ENCODE measurements around the gene HK1. TPM values are rescaled to one million over a fixed set of nuclear protein-coding genes. Genes with fewer than 3 reads are reported as not detected.
"Not testable (repeated sequence)": the region's sequence is repeated elsewhere in the genome, so short reads cannot be mapped to it uniquely, and the experiment has no call there.

HK1 gene
- total RNA-seq, 1 experiment from 2014 or later: 35.2 TPM

DNA sequence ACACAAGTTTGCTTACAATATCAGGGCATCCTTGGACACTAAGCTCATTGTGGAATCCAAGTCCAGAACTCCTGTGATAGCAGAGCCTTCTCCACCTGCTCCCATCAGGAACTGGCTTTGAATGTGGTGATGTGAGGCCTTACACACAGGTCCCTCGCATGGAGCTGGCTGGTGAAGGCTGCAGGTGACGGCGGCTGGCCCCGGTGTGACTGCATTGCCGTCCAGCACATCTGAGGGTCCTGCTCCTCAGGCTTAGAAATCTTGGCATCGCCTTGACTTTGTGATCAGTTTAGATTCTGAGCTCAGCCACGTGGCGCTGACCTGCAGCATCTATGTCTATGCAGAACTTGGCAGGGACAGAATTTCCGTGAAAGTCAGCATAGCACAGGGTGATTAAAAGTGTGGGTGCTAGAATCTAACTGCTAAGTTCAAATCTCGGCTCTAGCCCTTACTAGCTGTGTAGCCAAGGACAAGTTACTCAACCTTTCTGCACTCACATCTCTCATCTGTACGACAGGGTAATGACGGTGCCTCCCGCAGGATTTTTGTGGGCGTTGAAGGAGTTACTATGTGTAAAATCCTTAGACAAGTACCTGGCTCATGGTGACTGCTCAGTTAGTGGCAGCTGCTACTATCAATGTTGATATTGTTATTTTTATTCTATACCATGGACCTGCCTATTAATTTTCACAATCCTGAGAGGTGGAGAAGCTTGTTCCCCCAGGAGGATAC lies 31.5 kb upstream of the HK1 start:
- Histone ChIP-seq H3K4me1 (no peaks in the 10 kb centered on the region), H3K27me3 (no peaks in the 10 kb centered on the region), H3K4me3 (no peak overlapping the region), H3K27ac (no peak overlapping the region), H3K9me3 (replicated peaks) (no peaks in the 10 kb centered on the region), H3K36me3 (no peaks in the 10 kb centered on the region)
- no peak for DNase-seq

DNA sequence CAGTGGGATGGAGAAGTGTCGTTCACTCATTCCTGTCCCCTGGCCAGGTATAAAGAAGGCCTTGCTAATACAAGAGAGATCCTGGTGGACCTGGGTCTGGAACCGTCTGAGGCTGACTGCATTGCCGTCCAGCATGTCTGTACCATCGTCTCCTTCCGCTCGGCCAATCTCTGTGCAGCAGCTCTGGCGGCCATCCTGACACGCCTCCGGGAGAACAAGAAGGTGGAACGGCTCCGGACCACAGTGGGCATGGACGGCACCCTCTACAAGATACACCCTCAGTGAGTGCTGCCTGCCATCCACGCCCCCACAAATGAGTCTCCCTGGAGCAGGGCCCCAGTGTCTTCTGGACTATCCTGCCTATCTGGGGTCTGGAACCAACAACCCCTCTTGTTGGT lies 31.0 kb upstream of the HK1 start:
- no peak for DNase-seq
- Histone ChIP-seq H3K9me3 (replicated peaks) (no peaks in the 10 kb centered on the region), H3K27me3 (no peaks in the 10 kb centered on the region), H3K4me1 (no peaks in the 10 kb centered on the region), H3K4me3 (no peak overlapping the region), H3K36me3 (no peaks in the 10 kb centered on the region), H3K27ac (no peak overlapping the region)

DNA sequence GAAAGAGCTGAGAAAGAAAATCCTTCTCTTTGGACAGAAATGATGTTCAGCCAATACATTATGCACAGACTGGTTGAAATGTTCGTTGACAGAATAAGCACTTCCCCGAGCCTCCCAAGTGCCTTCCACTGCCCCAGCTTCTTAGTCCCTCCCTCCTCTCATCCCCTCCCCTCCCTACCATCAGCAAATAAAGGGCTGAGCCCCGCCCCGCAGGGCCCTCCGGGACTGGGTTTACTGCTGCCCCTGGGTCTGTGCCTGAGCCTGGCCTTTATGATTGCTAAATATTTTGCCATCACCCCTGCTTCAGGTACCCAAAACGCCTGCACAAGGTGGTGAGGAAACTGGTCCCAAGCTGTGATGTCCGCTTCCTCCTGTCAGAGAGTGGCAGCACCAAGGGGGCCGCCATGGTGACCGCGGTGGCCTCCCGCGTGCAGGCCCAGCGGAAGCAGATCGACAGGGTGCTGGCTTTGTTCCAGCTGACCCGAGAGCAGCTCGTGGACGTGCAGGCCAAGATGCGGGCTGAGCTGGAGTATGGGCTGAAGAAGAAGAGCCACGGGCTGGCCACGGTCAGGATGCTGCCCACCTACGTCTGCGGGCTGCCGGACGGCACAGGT lies 30.1 kb upstream of the HK1 start:
- Histone ChIP-seq H3K36me3 (no peaks in the 10 kb centered on the region), H3K27ac (no peak overlapping the region)
- DNase-seq: no peak

DNA sequence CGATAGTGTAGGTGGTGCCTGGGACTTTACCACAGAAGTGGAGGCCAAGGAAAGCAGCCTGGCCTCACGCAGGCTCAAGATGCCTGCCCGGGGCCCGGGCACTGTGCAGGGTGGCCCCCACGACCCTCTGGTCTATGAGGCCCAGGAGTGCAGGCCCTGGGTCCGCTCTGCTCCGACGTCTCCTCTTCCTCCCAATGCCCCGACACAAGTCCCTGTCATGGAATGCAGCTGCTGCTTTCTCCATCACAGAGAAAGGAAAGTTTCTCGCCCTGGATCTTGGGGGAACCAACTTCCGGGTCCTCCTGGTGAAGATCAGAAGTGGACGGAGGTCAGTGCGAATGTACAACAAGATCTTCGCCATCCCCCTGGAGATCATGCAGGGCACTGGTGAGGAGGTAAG lies 28.3 kb upstream of the HK1 start:
- no peaks in the 10 kb centered on the region for H3K36me3 ChIP-seq
- H3K4me3 ChIP-seq: no peak overlapping the region
- H3K27me3 ChIP-seq: no peaks in the 10 kb centered on the region
- no peak for DNase-seq
- H3K27ac ChIP-seq: no peak overlapping the region
- H3K9me3 ChIP-seq (replicated peaks): no peaks in the 10 kb centered on the region
- H3K4me1 ChIP-seq: no peaks in the 10 kb centered on the region

More for the DNA sequence above, 30.1 kb upstream of the HK1 start:
- Histone ChIP-seq H3K4me3 (no peak overlapping the region), H3K4me1 (no peaks in the 10 kb centered on the region), H3K9me3 (replicated peaks) (no peaks in the 10 kb centered on the region), H3K27me3 (no peaks in the 10 kb centered on the region)

DNA sequence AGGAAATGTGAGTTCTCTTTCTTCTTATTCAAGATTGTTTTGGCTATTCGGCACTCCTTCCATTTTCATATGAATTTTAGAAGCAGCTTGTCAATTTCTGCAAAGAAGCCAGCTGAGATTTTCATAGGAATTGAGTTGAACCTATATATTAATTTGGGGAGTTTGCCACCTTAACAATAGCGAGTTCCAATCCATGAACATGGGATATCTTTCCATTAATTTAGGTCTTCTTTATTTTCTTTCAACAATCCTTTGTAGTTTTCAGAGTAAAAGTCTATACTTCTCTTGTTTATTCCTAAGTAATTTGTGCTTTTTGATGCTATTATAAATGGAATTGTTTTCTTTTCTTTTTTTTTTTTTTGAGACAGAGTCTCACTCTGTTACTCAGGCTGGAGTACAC lies 26.9 kb upstream of the HK1 start:
- H3K27ac ChIP-seq; H3K9me3 ChIP-seq (replicated peaks); H3K4me1 ChIP-seq; H3K36me3 ChIP-seq; H3K27me3 ChIP-seq; H3K4me3 ChIP-seq; DNase-seq: not testable (repeated sequence)

DNA sequence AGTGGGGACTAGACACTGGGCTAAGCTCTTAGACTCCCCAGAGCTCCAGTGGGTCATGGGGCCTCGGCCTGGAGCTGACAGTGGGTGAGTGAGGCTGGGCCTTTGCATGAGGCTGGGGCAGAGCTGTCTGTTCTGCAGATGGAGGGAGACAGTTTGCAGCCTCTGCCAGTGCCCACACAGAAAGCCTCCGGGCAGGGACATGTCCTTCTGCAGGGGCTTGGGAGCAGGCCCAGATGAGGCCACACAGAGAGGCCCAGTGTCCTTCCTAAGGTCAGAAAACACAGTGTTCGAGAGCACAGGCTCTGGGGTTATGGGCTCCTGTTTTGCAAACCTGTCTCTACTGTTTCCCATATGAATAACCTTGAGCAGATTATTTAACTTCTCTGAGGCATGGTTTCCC lies 25.1 kb upstream of the HK1 start:
- DNase-seq: no peak
- H3K9me3 ChIP-seq (replicated peaks): no peaks in the 10 kb centered on the region
- H3K36me3 ChIP-seq: no peaks in the 10 kb centered on the region
- H3K27me3 ChIP-seq: no peaks in the 10 kb centered on the region
- no peak overlapping the region for H3K4me3 ChIP-seq
- no peak overlapping the region for H3K27ac ChIP-seq
- no peaks in the 10 kb centered on the region for H3K4me1 ChIP-seq

DNA sequence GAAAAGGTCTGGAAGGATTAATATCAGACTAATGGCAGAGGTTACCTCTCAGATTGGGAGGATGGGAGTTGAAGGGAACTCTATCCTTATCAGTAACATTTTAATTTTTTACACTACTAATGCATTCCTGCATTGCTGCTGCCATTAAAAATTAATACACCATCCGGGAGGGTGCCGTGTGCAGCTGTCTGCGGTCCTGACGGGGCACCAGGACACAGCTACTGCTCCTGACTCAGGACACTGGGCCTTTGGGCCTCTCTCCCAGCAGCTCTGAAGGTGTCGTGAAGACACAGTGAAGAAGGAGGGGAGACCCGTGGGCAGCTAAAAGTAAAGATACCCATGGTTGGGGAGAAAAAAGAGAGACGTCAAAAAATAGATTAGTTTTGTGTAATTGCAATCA lies 23.4 kb upstream of the HK1 start:
- H3K9me3 ChIP-seq (replicated peaks): no peaks in the 10 kb centered on the region
- no peaks in the 10 kb centered on the region for H3K36me3 ChIP-seq
- no peaks in the 10 kb centered on the region for H3K4me1 ChIP-seq
- no peaks in the 10 kb centered on the region for H3K27me3 ChIP-seq
- no peak overlapping the region for H3K4me3 ChIP-seq
- DNase-seq: no peak
- H3K27ac ChIP-seq: no peak overlapping the region

DNA sequence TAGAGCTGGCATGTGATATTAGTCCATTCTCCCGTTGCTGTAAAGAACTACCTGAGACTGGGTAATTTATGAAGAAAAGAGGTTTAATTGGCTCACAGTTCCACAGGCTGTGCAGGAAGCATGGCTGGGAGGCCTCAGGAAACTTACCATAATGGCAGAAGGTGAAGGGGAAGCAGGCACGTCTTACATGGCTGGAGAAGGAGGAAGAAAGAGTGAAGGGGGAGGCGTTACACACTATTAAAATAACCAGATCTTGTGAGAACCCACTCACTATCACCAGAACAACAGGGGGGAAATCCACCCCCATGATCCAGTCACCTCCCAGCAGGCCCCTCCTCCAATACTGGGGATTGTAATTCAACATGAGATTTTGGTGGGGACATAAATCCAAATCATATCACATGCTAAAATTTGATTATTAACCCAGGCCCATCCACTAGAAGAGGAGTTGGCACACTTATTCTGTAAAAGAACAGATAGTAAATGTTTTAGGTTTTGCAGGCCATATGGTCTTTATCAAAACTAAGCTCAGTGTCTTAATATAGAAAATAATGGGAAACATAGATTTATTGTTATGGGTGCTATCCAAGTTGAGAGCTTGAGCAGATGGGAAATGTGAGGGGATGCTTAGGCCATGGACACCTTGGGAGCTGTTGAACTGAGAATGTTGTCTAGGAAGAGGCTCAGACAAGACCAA lies 18.6 kb upstream of the HK1 start:
- Histone ChIP-seq H3K9me3 (replicated peaks) (no peaks in the 10 kb centered on the region), H3K27me3 (no peaks in the 10 kb centered on the region), H3K27ac (no peak overlapping the region), H3K4me1 (no peaks in the 10 kb centered on the region), H3K4me3 (no peak overlapping the region), H3K36me3 (no peaks in the 10 kb centered on the region)
- DNase-seq: no peak

DNA sequence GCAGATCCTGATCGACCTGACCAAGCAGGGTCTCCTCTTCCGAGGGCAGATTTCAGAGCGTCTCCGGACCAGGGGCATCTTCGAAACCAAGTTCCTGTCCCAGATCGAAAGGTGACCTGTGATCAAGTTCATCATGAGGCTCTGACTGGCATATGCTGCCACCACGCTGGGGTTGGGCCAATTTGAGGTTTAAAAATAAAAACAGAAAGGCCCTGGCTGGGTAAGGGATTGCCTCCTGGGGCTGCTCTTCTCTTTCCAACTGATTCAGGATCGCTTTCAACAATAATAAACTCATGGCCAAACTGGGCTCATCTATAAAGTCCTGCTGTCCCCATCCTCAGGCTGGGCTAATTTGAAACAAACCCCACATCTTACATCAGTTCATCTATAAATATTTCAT lies 17.1 kb upstream of the HK1 start:
- no peaks in the 10 kb centered on the region for H3K9me3 ChIP-seq (replicated peaks)
- H3K4me3 ChIP-seq: no peak overlapping the region
- H3K27ac ChIP-seq: no peak overlapping the region
- no peaks in the 10 kb centered on the region for H3K27me3 ChIP-seq
- DNase-seq: no peak
- no peaks in the 10 kb centered on the region for H3K36me3 ChIP-seq
- H3K4me1 ChIP-seq: no peaks in the 10 kb centered on the region

DNA sequence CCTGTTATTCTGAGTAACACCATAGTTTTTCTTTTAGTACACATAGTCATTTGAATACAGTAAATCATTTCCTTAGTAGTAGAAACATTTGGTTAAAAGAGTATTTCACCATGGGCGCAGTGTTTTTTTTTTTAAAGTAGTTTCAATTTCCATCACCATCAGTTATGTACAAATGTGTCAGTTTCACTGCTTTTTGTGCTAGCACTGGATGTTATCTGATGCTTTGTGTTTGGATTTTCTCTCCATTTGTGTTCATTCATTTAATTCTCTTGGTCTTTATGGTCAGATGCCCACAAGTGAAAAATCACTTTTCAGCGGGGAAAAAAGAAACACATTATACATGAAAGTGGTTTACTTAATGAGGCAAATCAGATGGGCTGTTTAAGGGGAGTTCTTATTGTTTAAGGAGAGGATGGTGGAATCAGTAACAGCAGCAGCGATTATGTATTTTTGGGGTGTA lies 16.0 kb upstream of the HK1 start:
- Histone ChIP-seq H3K27ac (no peak overlapping the region), H3K9me3 (replicated peaks) (no peaks in the 10 kb centered on the region), H3K4me1 (no peaks in the 10 kb centered on the region), H3K27me3 (no peaks in the 10 kb centered on the region), H3K4me3 (no peak overlapping the region), H3K36me3 (no peaks in the 10 kb centered on the region)
- DNase-seq: no peak

DNA sequence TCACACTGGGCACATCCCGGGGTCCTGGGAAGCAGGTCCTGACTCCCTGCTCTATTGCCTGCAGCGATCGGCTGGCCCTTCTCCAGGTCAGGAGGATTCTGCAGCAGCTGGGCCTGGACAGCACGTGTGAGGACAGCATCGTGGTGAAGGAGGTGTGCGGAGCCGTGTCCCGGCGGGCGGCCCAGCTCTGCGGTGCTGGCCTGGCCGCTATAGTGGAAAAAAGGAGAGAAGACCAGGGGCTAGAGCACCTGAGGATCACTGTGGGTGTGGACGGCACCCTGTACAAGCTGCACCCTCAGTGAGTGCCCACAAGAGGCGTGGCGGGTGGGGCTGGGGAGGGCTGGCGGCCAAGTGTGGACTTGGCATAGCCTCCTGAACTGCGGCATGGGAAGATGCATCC lies 12.8 kb upstream of the HK1 start:
- Histone ChIP-seq H3K36me3 (no peaks in the 10 kb centered on the region), H3K27me3 (no peaks in the 10 kb centered on the region), H3K4me3 (no peak overlapping the region), H3K9me3 (replicated peaks) (no peaks in the 10 kb centered on the region), H3K27ac (no peak overlapping the region), H3K4me1 (no peaks in the 10 kb centered on the region)
- DNase-seq: no peak

DNA sequence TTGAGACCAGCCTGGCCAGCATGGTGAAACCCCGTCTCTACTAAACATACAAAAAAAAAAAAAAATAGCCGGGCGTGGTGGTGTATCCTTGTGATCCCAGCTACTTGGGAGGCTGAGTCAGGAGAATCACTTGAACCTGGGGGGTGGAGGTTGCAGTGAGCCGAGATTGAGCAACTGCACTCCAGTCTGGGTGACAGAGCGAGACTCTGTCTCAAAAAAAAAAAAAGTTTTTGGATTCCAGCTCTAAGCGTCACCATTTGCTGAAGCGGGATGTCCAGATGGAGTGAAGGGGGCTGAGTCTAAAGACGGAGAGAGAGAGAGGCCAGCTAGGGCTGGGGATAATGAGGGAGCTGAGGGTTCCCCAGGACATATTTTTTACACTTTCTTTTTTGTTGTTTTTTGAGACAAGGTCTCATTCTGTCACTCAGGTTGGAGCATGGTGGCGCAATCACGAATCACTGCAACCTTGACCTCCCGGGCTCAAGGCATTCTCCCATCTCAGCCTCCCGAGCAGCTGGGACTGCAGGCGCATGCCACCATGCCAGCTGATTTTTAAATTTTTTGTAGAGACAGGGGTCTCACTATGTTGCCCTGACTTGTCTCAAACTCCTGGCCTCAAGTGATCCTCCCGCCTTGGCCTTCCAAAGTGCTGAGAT lies 9.4 kb upstream of the HK1 start:
- no peak for DNase-seq
- Histone ChIP-seq H3K4me3 (no peak overlapping the region), H3K36me3 (no peaks in the 10 kb centered on the region)

DNA sequence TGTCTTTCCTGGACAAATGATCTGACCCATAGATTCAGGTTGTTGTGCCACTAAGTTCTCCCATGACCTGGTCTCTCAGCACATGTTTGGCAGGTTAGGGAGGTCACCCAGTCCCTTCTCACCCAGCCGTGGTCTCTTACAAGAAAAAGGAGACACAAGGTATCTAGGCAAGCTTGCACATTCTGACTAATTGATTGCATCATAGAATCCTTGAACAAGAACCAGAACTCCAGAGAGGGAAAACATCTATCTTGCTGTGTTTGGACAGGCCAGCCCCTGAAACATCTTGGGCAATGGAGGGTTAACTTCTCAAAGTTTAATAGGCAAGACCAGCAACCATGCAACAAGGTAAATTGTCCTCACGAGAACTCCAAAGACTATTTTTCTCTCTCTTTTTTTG lies 8.5 kb upstream of the HK1 start:
- no peaks in the 10 kb centered on the region for H3K4me1 ChIP-seq
- no peak for DNase-seq
- H3K36me3 ChIP-seq: no peaks in the 10 kb centered on the region
- H3K27ac ChIP-seq: no peak overlapping the region
- no peaks in the 10 kb centered on the region for H3K9me3 ChIP-seq (replicated peaks)
- no peaks in the 10 kb centered on the region for H3K27me3 ChIP-seq
- no peak overlapping the region for H3K4me3 ChIP-seq

More for the DNA sequence above, 9.4 kb upstream of the HK1 start:
- H3K27ac ChIP-seq: no peak overlapping the region
- no peaks in the 10 kb centered on the region for H3K27me3 ChIP-seq
- H3K9me3 ChIP-seq (replicated peaks): no peaks in the 10 kb centered on the region
- H3K4me1 ChIP-seq: no peaks in the 10 kb centered on the region

DNA sequence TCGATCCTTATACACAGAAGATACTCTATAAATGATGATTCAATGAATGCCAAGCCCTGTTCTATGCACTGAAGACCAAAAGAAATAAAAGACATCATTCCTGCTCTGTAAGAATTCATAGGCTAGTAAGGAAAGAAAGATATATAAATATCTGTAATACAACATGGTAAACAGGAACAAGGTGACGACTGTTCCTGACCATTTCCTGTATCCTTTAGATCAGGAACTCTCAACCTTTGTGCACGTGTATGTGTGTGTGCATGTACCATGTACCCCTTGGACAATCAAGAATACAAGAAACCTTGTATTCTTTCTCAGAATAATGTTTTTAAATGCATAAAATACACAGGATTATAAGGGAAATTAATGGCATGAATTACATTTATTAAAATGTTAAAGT lies 7.3 kb upstream of the HK1 start:
- H3K4me1 ChIP-seq: no peaks in the 10 kb centered on the region
- no peaks in the 10 kb centered on the region for H3K36me3 ChIP-seq
- no peak overlapping the region for H3K4me3 ChIP-seq

DNA sequence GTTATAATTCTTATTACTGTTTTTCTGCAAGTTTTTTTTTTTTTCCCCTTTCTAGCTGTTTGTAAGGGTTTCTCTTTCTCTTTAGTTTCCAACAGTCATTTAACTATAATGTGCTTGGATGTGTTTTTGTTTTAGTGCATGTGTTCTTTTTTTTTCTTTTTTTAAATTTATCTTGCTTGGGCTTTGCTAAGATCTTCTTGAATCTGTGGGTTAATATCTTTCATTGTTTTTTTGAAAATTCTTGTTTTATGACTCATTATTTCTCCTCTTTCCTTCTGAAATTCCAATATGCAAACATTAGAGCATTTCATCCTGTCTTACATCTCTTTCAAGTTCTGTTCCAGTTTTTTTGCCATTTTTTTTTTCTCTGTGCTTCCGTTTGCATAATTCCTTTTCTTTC lies 5.7 kb upstream of the HK1 start:
- H3K4me3 ChIP-seq: no peak overlapping the region
- no peak for DNase-seq

More for the DNA sequence above, 7.3 kb upstream of the HK1 start:
- no peak for DNase-seq
- Histone ChIP-seq H3K9me3 (replicated peaks) (no peaks in the 10 kb centered on the region), H3K27ac (no peak overlapping the region), H3K27me3 (no peaks in the 10 kb centered on the region)

More for the DNA sequence above, 5.7 kb upstream of the HK1 start:
- no peaks in the 10 kb centered on the region for H3K9me3 ChIP-seq (replicated peaks)
- no peaks in the 10 kb centered on the region for H3K4me1 ChIP-seq
- H3K27ac ChIP-seq: no peak overlapping the region
- no peaks in the 10 kb centered on the region for H3K36me3 ChIP-seq
- no peaks in the 10 kb centered on the region for H3K27me3 ChIP-seq

Data from SJCRH30 (cell line).